Mammary epithelial cell (primary cell): ENCODE data around the gene DTWD2.

Source experiments
- EZH2 ChIP-seq: IDR thresholded peaks from 2 replicates; pipeline ENCODE4 v1.6.1; 2012; ENCODE audit warnings: low read length, inconsistent platforms, borderline replicate concordance
- TF ChIP-seq, protein P1 (sequence below), 2 donors: IDR thresholded peaks in 1 of 2; conservative IDR thresholded peaks in 1 of 2; 2 replicates each; pipeline ENCODE4 v1.5.1; 2011 to 2012; ENCODE audit warnings: inconsistent platforms in 2 of 2, low read length in 2 of 2, mild to moderate bottlenecking in 2 of 2, control low read depth in 1 of 2, low read depth in 1 of 2; ENCODE audit not compliant: insufficient read depth in 1 of 2; ENCODE audit errors: extremely low read depth in 1 of 2

DNA sequence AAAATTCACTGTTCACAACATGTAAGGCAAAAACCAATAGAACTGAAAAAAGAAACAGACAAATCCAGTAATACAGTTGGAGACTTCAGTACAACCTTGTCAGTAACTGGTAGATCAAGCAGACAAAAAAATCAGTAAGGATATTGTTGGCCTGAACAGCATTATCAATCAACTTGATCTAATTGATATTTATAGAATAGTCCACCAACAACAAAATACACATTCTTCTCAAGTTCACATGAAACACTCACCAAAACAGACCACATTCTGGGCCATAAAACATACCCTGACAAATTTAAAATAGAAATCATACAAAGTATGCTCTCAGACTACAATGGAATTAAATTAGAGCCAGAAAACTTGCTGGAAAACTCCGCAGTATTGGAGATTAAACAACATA lies 56.8 kb downstream of the DTWD2 start:
- TF ChIP-seq, protein P1, sequence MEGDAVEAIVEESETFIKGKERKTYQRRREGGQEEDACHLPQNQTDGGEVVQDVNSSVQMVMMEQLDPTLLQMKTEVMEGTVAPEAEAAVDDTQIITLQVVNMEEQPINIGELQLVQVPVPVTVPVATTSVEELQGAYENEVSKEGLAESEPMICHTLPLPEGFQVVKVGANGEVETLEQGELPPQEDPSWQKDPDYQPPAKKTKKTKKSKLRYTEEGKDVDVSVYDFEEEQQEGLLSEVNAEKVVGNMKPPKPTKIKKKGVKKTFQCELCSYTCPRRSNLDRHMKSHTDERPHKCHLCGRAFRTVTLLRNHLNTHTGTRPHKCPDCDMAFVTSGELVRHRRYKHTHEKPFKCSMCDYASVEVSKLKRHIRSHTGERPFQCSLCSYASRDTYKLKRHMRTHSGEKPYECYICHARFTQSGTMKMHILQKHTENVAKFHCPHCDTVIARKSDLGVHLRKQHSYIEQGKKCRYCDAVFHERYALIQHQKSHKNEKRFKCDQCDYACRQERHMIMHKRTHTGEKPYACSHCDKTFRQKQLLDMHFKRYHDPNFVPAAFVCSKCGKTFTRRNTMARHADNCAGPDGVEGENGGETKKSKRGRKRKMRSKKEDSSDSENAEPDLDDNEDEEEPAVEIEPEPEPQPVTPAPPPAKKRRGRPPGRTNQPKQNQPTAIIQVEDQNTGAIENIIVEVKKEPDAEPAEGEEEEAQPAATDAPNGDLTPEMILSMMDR (conservative IDR thresholded peaks at IDR 0.05 in 1 of 2, IDR thresholded peaks at IDR 0.05 in 1 of 2; ENCODE audit: extremely low read depth in 1 of 2, insufficient read depth in 1 of 2, low read depth in 1 of 2, low read length in 2 of 2): no peak
- TF ChIP-seq EZH2: no peak
